Measurements from ENCODE around the gene STK32C. TPM values are rescaled to one million over a fixed set of nuclear protein-coding genes. Genes with fewer than 3 reads are reported as not detected.

STK32C gene
- total RNA-seq, 1 experiment from 2014 or later: 24.9 TPM

DNA sequence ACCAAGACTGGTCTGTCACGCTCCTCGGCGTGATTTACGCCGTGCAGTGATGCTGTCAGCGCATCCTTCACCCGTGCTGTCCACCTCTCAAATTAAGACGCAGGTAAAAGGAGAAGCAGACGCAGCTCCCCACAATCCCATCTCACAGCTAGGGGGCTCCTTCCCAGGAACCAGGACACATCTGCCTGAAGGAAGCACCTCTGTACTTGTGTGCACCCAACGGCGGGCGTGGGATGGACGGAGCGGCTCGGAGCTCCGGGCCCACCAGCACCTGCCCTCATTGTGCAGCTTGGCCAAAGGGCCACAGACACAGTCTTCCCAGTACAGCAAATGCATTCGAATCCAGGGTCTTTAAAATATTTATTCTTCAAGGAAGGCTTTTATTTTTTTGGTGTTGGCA, 55.3 kb downstream of the STK32C start:
- H3K36me3 ChIP-seq (replicated peaks; ENCODE audit: control insufficient read depth, insufficient read depth, low read length): no peaks in the 10 kb centered on the region
- H3K4me3 ChIP-seq (ENCODE audit: insufficient read depth, low read depth, low read length): no peak overlapping the region
- H3K27me3 ChIP-seq (ENCODE audit: control insufficient read depth, insufficient read depth, low read length): no peaks in the 10 kb centered on the region
- peak; percentile 86 for DNase-seq

DNA sequence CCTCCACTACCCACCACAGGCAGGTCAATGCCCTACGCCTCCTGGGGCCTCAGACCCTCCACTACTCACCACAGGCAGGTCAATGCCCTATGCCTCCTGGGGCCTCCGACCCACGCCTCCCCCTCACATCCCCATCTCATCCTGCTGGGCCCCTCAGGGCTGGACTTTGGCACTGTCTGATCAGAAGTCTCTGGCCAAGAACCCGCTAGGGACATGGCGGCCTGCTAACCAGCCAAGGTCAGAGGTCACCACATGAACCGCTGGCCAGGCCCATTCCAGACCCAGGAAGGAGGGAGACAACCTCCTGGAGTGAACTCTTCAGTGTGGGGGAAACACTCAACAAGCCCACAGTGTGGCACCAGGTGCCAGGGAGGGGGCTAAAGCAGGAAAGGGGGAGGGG, 55.8 kb downstream of the STK32C start:
- no peak for DNase-seq
- no peaks in the 10 kb centered on the region for H3K27me3 ChIP-seq (ENCODE audit: control insufficient read depth, insufficient read depth, low read length)
- no peak overlapping the region for H3K4me3 ChIP-seq (ENCODE audit: insufficient read depth, low read depth, low read length)
- H3K36me3 ChIP-seq (replicated peaks; ENCODE audit: control insufficient read depth, insufficient read depth, low read length): no peaks in the 10 kb centered on the region

DNA sequence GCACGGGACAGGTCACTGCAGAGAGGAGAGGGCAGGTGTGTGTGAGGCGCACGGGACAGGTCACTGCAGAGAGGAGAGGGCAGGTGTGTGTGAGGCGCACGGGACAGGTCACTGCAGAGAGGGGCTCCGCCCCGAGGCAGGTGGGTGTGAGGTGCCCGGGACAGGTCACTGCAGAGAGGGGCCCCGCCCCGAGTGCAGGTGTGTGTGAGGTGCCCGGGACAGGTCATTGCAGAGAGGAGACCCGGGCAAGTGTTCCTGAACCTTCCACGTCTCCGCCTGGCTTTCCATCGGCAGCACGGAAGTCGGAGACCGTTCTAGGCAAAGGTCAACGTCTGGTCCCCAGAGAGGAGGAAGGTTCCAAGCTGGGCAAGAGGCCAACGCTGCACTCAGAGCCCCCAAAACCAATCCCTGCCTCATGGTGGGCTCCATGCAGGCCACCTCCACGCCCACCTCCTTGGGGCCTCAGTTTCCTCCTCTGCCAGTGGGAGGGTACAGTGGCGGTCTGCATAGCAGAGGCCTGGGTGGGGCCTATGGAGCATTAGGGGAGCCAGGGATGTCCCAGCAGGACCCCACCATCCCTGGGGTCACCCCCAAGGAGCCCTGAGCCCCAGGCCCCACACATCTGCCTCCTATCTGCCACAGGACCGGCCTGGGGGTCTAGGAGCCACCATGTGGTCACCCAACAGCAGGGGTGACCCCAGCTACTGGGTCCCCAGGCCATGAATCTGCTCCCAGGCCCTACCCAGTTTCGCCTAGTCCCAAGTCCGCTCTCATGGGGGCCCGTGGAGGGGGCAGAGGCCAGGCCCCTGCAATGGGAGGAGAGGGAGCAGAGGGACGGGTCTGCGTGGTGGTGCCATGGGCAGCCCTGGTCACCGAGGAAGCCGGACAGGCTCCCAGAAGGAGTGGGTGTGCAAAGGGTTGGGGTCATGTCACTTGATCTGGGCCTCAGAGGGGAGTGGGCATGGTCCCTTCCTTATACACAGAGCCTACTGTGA, 57.0 kb downstream of the STK32C start:
- Histone ChIP-seq H3K36me3 (replicated peaks; ENCODE audit: control insufficient read depth, insufficient read depth, low read length) (no peaks in the 10 kb centered on the region), H3K27me3 (ENCODE audit: control insufficient read depth, insufficient read depth, low read length) (no peaks in the 10 kb centered on the region)

DNA sequence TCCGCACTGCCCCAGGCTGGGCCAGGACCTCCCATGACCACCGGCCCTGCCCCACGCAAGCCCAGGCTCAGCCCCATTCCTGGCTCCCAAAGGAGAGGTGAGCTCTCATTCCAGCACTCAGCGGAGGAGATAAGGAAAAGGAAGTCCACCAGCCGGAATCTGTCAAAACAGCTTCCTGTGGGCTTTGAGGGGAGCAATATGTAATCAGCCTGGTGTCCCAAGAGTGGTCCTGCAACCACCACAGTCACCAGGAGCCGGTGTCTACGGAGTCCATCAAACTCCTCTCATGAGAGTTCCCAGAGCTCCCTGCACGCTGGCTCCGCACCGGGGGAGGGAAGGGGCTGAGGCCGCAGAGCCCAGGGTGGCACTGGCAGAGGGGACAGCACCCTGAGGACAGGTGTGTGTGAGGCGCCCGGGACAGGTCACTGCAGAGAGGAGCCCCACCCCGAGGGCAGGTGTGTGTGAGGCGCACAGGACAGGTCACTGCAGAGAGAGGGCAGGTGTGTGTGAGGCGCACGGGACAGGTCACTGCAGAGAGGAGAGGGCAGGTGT, 57.9 kb downstream of the STK32C start:
- DNase-seq: no peak
- no peak overlapping the region for H3K4me3 ChIP-seq (ENCODE audit: insufficient read depth, low read depth, low read length)
- no peaks in the 10 kb centered on the region for H3K36me3 ChIP-seq (replicated peaks; ENCODE audit: control insufficient read depth, insufficient read depth, low read length)
- H3K27me3 ChIP-seq (ENCODE audit: control insufficient read depth, insufficient read depth, low read length): no peaks in the 10 kb centered on the region

More for the DNA sequence above, 57.0 kb downstream of the STK32C start:
- no peak overlapping the region for H3K4me3 ChIP-seq (ENCODE audit: insufficient read depth, low read depth, low read length)
- no peak for DNase-seq

DNA sequence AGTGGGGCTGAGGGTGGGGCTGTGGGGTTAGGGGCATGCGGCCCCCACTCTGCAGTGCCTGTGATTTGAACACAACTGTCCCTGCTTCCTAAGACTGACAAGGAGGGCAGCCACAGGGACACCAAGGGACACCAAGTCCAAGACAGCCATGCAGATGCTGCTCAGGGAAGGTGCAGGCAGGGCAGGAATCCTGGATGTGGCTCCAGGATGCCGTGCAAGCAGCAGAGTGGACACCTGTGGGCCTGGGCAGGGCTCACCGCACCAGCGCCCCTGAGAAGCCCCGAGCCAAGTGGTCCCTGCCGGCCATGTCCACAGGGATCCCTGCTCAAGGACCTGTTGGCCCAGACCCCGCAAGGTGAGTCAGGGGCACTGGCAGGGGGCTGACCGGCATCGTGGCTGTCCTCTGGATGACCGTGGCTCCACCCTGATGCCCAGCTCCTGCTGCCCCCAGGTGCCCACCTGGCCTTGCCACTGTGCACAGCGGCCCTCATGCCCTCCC, 58.5 kb downstream of the STK32C start:
- no peak for DNase-seq
- H3K36me3 ChIP-seq (replicated peaks; ENCODE audit: control insufficient read depth, insufficient read depth, low read length): no peaks in the 10 kb centered on the region
- H3K4me3 ChIP-seq (ENCODE audit: insufficient read depth, low read depth, low read length): no peak overlapping the region
- H3K27me3 ChIP-seq (ENCODE audit: control insufficient read depth, insufficient read depth, low read length): no peaks in the 10 kb centered on the region

DNA sequence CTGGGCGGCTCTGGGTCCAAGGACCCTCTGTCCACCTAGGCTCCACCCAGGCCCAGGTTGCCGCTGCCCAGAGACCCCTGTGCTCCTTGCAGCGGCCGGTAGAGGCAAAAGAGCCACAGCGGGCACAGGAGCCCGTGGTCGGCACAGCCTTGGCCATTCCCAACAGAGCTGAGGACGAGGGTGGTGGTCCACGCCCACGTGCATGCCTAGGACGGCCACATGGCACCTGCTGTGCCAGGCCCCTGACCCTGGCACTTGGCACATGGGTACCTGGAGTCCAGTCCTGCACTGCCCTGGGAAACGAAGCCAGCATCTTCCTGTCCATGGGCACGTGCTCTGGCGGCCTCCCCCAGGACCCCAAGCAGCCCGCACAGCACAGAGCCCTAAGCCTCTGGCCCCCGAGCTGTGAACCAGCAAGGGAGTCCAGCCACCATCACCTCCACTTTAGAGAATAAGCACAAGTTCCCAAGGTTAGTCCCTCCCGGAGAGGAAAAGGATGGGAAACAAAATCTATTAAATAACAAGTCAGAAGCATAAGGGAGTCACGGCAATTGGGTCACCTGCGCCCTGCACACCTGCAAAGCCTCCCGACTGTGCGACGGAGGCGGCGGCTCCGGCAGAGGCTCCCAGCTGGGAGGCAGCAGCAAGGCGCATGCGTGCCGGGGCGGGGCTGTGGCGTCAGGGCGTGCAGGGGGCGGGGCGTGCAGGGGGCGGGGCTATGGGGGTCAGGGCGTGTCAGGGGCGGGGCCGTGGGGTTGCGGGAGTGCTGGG, 59.1 kb downstream of the STK32C start:
- Histone ChIP-seq H3K4me3 (ENCODE audit: insufficient read depth, low read depth, low read length) (peak overlapping the region; percentile 29), H3K27me3 (ENCODE audit: control insufficient read depth, insufficient read depth, low read length) (no peaks in the 10 kb centered on the region), H3K36me3 (replicated peaks; ENCODE audit: control insufficient read depth, insufficient read depth, low read length) (no peaks in the 10 kb centered on the region)
- peak; percentile 99 for DNase-seq

DNA sequence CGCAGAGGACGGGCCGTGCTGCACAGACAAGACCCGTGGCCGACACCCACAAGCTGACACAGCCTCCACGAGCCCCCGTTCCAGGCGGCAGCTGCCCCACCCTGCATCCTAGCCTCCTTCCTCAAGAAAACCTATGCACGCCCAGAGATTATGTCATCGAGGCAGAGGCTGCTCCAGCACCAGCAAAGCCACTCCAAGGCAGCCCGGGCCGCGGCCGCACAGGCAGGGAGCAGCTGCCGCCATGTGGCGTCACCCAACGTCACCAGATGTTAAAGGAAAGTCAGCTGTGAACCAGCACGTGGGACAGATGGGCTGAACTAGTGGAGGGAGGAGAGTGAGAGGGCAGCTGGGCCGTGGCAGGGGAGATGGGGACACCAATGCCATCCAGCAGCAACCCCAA, 59.8 kb downstream of the STK32C start:
- Histone ChIP-seq H3K36me3 (replicated peaks; ENCODE audit: control insufficient read depth, insufficient read depth, low read length) (no peaks in the 10 kb centered on the region), H3K4me3 (ENCODE audit: insufficient read depth, low read depth, low read length) (no peak overlapping the region), H3K27me3 (ENCODE audit: control insufficient read depth, insufficient read depth, low read length) (no peaks in the 10 kb centered on the region)
- no peak for DNase-seq

DNA sequence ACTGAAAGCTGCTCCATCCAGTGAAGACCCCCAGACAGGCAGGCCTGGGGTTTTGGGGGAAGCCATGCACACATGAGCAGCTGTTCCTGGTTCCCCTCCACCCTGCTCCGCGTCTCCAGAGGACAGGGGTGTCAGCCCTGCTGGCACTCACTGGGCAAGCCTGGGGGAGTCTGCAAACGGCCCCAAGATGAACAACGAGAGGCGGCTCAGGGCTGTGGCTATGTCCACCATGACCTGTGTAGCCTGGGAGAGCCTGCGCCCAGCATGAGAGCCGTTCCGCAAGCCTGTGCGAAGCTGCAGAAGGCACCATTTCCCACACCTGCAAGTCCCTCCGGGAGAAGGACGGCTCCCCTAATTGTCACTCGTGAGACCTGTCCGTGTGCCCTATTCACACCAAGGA, 61.5 kb downstream of the STK32C start:
- no peak overlapping the region for H3K4me3 ChIP-seq (ENCODE audit: insufficient read depth, low read depth, low read length)
- no peaks in the 10 kb centered on the region for H3K36me3 ChIP-seq (replicated peaks; ENCODE audit: control insufficient read depth, insufficient read depth, low read length)
- no peaks in the 10 kb centered on the region for H3K27me3 ChIP-seq (ENCODE audit: control insufficient read depth, insufficient read depth, low read length)
- no peak for DNase-seq

DNA sequence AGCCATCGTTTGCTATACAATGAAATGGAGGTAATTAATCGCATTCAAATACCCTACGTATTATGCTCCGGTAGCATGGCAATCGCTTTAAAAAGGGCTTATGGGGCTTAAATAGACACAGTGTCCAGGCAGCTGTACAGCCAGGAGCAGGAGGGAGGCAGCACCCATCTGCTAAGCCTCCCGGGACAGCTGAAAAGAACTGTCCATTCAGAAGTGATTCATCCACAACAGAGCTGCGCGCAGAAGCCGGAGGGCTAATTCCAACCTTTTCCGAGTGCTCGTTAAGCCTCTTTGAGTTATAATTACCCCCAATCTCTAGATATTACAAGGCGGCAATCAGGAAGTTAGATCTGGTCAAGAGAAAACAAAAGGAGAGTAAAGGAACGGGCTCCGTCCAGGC, 62.7 kb downstream of the STK32C start:
- H3K27me3 ChIP-seq (ENCODE audit: control insufficient read depth, insufficient read depth, low read length): no peaks in the 10 kb centered on the region
- H3K36me3 ChIP-seq (replicated peaks; ENCODE audit: control insufficient read depth, insufficient read depth, low read length): no peaks in the 10 kb centered on the region
- no peak for DNase-seq
- no peak overlapping the region for H3K4me3 ChIP-seq (ENCODE audit: insufficient read depth, low read depth, low read length)

DNA sequence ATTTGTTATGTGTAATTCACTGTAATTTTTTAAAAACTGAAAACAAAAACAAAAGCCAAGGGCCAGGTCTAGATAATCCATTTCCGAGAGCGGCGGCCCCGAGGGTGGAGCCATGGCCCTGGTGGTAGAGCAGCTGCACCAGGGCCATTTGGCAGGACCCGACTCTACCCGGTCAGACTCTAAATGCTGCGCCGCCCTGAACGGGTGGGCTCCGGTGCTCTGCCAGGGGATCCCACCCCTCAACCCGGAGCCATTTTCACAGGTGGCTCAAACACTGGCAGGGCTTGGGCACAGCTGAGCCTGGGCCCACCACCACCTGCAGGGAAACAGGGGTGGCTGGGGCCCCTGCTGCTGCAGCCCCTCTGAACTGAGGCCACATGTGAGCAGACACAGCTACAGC, 64.1 kb downstream of the STK32C start:
- Histone ChIP-seq H3K27me3 (ENCODE audit: control insufficient read depth, insufficient read depth, low read length) (no peaks in the 10 kb centered on the region), H3K36me3 (replicated peaks; ENCODE audit: control insufficient read depth, insufficient read depth, low read length) (no peaks in the 10 kb centered on the region), H3K4me3 (ENCODE audit: insufficient read depth, low read depth, low read length) (no peak overlapping the region)
- DNase-seq: no peak

DNA sequence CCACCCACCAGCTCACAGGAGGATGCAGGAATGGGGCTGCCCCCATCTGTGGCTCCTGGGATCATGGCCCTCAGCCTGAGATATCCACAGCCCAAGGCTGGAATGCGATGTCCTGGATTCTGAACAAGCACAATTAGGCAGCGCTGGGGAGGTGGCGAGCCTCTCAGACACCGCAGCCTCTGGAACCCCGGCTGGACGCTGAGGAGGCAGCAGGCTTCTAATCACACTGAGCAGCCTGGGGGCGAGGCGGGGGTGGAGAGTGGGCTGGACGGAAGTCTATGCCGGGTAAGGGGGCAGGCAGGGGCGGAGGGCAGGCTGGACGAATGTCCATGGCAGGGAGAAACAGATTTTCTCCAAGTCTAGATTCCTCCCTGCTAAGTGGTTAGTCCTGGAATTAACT, 64.6 kb downstream of the STK32C start:
- H3K36me3 ChIP-seq (replicated peaks; ENCODE audit: control insufficient read depth, insufficient read depth, low read length): no peaks in the 10 kb centered on the region
- no peaks in the 10 kb centered on the region for H3K27me3 ChIP-seq (ENCODE audit: control insufficient read depth, insufficient read depth, low read length)
- no peak for DNase-seq
- H3K4me3 ChIP-seq (ENCODE audit: insufficient read depth, low read depth, low read length): no peak overlapping the region

DNA sequence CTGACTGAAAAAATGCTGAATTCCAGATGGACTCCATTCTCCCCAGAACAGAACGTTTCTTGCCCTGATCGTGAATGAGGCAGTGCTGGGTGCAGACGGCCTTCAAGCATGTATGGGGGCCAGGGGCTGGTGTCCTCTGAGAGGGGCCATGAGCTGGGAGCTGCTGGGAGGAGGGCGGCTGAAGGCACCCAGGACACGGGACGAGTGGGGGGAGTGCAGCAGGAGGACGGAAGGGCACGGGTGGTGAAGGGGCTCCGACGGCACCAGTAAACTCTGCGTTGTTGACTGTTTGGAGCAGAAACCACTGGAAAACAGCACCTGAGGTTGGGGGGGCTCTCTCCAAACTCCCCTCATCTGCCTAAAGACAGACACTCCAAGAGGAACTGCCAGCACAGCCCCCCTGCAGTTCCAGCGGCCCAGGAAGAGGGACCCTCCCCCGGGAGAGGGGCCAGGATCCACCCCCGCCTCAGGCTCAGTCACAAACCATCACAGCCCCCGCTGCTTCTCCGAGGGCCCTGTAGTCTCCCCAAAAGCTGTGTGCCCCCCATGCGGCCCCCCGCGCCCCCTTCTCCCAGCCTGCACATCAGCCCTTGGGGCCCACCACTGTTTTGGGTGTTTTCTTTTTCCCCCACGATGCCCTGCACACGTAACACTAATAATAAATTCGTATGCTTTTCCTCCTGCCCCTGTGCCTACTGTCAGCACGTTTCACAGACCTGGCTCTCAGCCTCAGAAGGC, 65.5 kb downstream of the STK32C start:
- Histone ChIP-seq H3K36me3 (replicated peaks; ENCODE audit: control insufficient read depth, insufficient read depth, low read length) (no peaks in the 10 kb centered on the region), H3K27me3 (ENCODE audit: control insufficient read depth, insufficient read depth, low read length) (no peaks in the 10 kb centered on the region), H3K4me3 (ENCODE audit: insufficient read depth, low read depth, low read length) (no peak overlapping the region)
- no peak for DNase-seq

DNA sequence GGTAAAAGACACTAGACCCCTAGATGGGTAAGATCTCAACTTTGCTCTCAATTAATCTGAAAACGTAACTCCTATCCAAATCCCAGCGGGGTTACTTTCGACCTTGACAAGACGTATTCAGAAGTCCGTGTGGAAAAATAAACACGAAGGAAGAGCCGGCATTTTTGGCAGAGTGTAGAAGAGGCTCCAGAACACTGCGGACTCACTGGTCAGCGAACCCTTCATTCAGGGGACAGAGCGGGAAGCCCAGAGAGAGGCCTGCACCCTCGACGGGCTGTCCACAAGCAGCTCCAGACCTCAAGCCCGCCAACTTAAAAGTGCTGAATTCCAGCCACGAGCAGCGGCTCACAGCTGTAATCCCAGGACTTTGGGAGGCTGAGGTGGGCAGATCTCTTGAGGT, 66.3 kb downstream of the STK32C start:
- Histone ChIP-seq H3K27me3 (ENCODE audit: control insufficient read depth, insufficient read depth, low read length) (no peaks in the 10 kb centered on the region), H3K4me3 (ENCODE audit: insufficient read depth, low read depth, low read length) (no peak overlapping the region), H3K36me3 (replicated peaks; ENCODE audit: control insufficient read depth, insufficient read depth, low read length) (no peaks in the 10 kb centered on the region)
- DNase-seq: no peak

DNA sequence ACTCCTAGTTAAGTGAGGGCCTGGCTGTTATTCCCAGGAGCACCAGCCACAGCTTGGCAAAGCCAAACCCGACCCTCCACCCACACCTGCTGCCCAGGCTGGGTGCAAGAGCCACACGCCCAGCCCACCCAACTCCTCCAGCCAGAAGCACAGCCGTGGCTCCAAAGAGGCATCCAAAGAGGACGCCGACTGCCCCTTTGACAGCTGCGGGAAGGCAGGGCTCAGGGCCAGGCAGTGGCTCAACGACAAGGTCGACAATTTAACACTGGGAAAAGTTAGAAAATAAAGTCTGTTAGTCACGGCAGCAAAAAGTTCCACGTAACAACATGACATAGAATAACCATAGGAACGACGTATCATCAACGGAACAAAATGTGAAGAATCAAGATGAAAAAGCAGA, 66.7 kb downstream of the STK32C start:
- DNase-seq: no peak
- no peak overlapping the region for H3K4me3 ChIP-seq (ENCODE audit: insufficient read depth, low read depth, low read length)

More for the DNA sequence above, 66.7 kb downstream of the STK32C start:
- H3K36me3 ChIP-seq (replicated peaks; ENCODE audit: control insufficient read depth, insufficient read depth, low read length): no peaks in the 10 kb centered on the region
- no peaks in the 10 kb centered on the region for H3K27me3 ChIP-seq (ENCODE audit: control insufficient read depth, insufficient read depth, low read length)
